Nephron progenitor cell (in vitro differentiated cells): ENCODE data around the gene ITPK1.

ENCODE experiments used
- DNase-seq: peaks from one replicate; pipeline ENCODE4 v3.0.0; 2021
- H3K27ac Mint-ChIP-seq: 2 replicates; pipeline ENCODE4 v1.8.0; 2021; ENCODE audit warnings: mild to moderate bottlenecking, moderate library complexity, mixed read lengths
- H3K27me3 Mint-ChIP-seq: 2 replicates; pipeline ENCODE4 v1.8.0; 2021; ENCODE audit warnings: mild to moderate bottlenecking, low read depth, mixed read lengths; ENCODE audit not compliant: poor library complexity
- H3K36me3 Mint-ChIP-seq: 2 replicates; pipeline ENCODE4 v1.8.0; 2021; ENCODE audit warnings: low read depth, mixed read lengths
- H3K4me1 Mint-ChIP-seq: 2 replicates; pipeline ENCODE4 v1.8.0; 2021; ENCODE audit warnings: mixed read lengths
- H3K4me3 Mint-ChIP-seq: 2 replicates; pipeline ENCODE4 v1.8.0; 2021; ENCODE audit warnings: mild to moderate bottlenecking, moderate library complexity, mixed read lengths
- H3K9me3 Mint-ChIP-seq: 2 replicates; pipeline ENCODE4 v1.8.0; 2021; ENCODE audit warnings: mild to moderate bottlenecking, moderate library complexity, mixed read lengths
- TF ChIP-seq, protein P1 (sequence below): fragments of 200-600 bp; sonication (generic); IDR thresholded peaks from 2 replicates; pipeline ENCODE4 v1.5.0; 2021; ENCODE audit warnings: antibody characterized with exemption

The ITPK1 gene

GRCh38 chr14:93073910-93074769 lies 41.6 kb downstream of the ITPK1 start:
- Mint-ChIP-seq H3K27ac (no peak overlapping the region), H3K4me3 (no peak overlapping the region), H3K27me3 (peaks cover 9% of the 10 kb centered on the region), H3K36me3 (no peaks in the 10 kb centered on the region), H3K4me1 (peaks cover 44% of the 10 kb centered on the region), H3K9me3 (no peaks in the 10 kb centered on the region)
- no peak for DNase-seq
- TF ChIP-seq, protein P1, sequence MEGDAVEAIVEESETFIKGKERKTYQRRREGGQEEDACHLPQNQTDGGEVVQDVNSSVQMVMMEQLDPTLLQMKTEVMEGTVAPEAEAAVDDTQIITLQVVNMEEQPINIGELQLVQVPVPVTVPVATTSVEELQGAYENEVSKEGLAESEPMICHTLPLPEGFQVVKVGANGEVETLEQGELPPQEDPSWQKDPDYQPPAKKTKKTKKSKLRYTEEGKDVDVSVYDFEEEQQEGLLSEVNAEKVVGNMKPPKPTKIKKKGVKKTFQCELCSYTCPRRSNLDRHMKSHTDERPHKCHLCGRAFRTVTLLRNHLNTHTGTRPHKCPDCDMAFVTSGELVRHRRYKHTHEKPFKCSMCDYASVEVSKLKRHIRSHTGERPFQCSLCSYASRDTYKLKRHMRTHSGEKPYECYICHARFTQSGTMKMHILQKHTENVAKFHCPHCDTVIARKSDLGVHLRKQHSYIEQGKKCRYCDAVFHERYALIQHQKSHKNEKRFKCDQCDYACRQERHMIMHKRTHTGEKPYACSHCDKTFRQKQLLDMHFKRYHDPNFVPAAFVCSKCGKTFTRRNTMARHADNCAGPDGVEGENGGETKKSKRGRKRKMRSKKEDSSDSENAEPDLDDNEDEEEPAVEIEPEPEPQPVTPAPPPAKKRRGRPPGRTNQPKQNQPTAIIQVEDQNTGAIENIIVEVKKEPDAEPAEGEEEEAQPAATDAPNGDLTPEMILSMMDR, result no peak

- no peak for DNase-seq
- Mint-ChIP-seq H3K27me3 (peaks cover 13% of the 10 kb centered on the region), H3K4me3 (no peak overlapping the region), H3K27ac (no peak overlapping the region), H3K9me3 (no peaks in the 10 kb centered on the region), H3K36me3 (no peaks in the 10 kb centered on the region), H3K4me1 (peaks cover 44% of the 10 kb centered on the region)
- TF ChIP-seq, protein P1, result no peak
Observed at GRCh38 chr14:93073358-93073707, 42.4 kb downstream of the ITPK1 start.

DNA sequence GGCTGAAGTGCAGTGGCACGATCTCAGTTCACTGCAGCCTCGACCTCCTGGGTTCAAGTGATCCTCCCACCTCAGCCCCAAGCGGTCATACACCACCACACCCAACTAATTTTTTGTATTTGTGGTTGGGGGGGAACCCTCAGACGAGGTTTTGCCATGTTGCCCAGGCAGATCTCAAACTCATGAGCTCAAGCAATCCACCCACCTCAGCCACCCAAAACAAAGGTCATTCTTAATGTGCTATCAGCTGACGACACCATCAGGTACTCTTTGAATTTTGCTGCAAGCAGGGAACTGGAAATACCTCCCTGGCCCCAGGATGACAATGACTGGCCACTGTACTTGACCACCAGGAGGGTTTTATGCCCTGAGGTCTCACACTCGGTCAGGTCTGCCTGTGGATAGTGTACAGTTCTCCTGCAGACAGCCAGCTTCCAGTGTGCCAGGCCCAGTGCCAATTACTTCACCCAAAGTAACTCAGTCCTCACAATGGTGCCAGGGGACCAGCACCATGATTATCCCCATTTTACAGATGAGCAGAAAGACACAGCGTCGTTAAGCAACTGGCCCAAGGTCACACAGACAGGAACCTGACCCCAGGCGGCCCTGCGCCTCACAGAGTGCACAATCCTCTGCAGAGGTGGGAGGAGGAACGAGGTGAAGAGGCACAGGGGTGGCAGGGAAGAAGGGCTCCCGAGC lies 42.9 kb downstream of the ITPK1 start:
- TF ChIP-seq, protein P1, result no peak
- Mint-ChIP-seq H3K36me3 (no peaks in the 10 kb centered on the region), H3K4me3 (no peak overlapping the region), H3K4me1 (peaks cover 48% of the 10 kb centered on the region), H3K9me3 (no peaks in the 10 kb centered on the region), H3K27me3 (peaks cover 13% of the 10 kb centered on the region), H3K27ac (peak overlapping the region; percentile 36)
- DNase-seq, result no peak

- TF ChIP-seq, protein P1, result no peak
- Mint-ChIP-seq H3K27ac (peak overlapping the region; percentile 31), H3K27me3 (peaks cover 12% of the 10 kb centered on the region), H3K36me3 (no peaks in the 10 kb centered on the region), H3K9me3 (no peaks in the 10 kb centered on the region), H3K4me3 (no peak overlapping the region), H3K4me1 (peaks cover 41% of the 10 kb centered on the region)
- no peak for DNase-seq
Observed at GRCh38 chr14:93068711-93069110, 47.0 kb downstream of the ITPK1 start.

DNA sequence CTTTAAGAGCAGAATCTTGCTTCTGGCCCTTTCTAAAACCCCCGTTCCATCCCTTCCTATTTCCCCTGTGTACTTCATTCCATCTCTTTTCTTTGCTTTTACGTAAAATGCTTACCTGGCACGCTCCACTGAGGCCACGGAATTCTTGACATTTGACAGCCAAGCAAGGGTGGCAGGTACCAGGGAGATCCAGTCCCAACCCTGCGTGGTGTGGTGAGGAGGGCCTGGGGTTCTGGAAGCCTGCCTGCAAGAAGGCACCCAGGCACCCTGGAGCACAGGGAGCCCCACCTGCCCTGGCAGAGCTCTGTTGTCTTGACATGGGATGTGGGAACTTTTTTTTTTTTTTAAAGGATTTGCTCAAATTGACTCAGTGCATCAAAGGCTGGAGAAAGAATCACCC lies 48.6 kb downstream of the ITPK1 start:
- no peaks in the 10 kb centered on the region for H3K36me3 Mint-ChIP-seq
- peaks cover 12% of the 10 kb centered on the region for H3K27me3 Mint-ChIP-seq
- DNase-seq, result no peak
- H3K27ac Mint-ChIP-seq, result no peak overlapping the region
- H3K9me3 Mint-ChIP-seq, result no peaks in the 10 kb centered on the region
- TF ChIP-seq, protein P1, result no peak
- H3K4me1 Mint-ChIP-seq, result peaks cover 36% of the 10 kb centered on the region
- no peak overlapping the region for H3K4me3 Mint-ChIP-seq
